ENCODE results near the gene PRKN.

The PRKN gene

DNA sequence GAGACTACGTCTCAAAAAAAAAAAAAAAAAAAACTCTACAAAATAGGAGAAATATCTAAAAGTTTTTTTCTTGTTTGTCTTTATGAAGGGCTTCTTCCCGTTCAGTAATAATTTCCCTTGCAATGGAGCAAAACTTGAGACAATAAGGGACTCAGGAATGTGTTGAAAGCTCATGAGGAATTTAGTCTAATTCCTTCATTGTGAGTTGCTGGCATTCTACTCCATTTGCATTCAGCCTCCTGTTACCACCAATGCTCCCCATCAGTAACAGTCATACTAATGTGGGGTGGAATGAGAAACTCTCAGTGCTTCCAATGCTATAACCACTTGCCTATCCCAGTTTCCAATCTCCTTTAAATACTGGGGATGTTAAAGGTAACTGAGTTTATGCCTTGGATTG, 877.0 kb downstream of the PRKN start:
- TF ChIP-seq, protein P1, sequence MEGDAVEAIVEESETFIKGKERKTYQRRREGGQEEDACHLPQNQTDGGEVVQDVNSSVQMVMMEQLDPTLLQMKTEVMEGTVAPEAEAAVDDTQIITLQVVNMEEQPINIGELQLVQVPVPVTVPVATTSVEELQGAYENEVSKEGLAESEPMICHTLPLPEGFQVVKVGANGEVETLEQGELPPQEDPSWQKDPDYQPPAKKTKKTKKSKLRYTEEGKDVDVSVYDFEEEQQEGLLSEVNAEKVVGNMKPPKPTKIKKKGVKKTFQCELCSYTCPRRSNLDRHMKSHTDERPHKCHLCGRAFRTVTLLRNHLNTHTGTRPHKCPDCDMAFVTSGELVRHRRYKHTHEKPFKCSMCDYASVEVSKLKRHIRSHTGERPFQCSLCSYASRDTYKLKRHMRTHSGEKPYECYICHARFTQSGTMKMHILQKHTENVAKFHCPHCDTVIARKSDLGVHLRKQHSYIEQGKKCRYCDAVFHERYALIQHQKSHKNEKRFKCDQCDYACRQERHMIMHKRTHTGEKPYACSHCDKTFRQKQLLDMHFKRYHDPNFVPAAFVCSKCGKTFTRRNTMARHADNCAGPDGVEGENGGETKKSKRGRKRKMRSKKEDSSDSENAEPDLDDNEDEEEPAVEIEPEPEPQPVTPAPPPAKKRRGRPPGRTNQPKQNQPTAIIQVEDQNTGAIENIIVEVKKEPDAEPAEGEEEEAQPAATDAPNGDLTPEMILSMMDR (IDR thresholded peaks at IDR 0.05; ENCODE audit: low read depth, low read length, missing control alignments) = no peak
- DNase-seq (ENCODE audit: low read depth) = no peak
- H3K4me3 ChIP-seq (ENCODE audit: low read depth, low read length) = no peak overlapping the region

DNA sequence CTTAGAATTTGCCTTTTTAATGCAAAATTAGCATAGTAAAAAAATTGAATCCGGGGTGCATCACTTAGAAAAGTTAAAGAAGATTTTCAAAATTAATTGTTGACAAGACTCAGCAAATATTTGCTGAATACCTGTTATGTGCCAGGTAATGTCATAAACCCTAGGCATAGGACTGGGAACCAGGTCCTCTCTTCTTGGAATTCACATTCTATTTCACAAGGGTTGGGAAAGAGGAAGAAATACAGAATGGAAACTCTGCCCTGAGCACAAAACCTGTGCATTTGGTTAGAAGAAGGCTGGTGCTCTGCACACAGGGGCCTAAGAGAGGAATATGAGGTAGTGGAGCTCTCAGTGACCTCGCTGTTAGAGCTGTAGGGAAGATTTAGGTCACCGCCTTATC, 879.9 kb downstream of the PRKN start:
- TF ChIP-seq, protein P1 (IDR thresholded peaks at IDR 0.05; ENCODE audit: low read depth, low read length, missing control alignments) = no peak
- DNase-seq (ENCODE audit: low read depth) = no peak
- no peak overlapping the region for H3K4me3 ChIP-seq (ENCODE audit: low read depth, low read length)

DNA sequence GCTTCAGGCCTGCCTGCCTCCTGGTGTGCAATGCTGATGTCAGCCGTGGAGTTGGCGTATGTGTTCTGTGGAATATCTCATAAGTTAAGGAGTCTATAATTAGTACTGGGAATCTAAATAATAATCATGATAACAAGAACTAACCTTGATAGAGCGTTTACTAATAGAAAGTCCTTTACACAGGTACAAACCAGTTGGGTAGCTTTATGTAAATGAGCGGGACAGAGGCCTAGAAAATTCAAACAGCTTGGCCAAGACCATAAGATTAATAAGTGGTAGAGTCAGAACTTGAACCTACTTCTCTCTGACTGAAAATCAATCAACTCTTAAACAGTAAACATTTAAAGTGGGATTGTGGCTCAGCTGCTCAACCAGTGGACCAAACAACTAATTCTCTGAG, 882.8 kb downstream of the PRKN start:
- DNase-seq (ENCODE audit: low read depth) = no peak
- no peak overlapping the region for H3K4me3 ChIP-seq (ENCODE audit: low read depth, low read length)
- TF ChIP-seq, protein P1 (IDR thresholded peaks at IDR 0.05; ENCODE audit: low read depth, low read length, missing control alignments) = no peak

DNA sequence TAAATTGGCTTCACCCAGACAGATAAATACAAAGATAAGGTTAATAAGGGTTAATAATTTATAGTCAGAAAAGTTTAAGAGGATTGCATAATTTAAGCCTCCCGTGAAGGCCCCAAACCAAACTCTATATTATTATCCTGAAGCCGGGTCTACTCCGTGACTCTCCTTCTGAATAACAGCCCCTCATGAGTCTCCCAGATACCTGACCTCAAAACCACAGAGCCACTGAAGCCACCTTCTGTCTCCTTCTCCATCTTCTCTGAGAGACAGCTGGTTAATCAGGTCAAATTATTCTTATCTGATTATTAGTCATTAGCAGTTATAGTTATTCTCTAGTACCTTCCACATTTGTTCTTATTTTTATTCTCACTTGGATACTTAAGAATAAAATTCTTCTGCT, 884.5 kb downstream of the PRKN start:
- no peak for DNase-seq (ENCODE audit: low read depth)
- H3K4me3 ChIP-seq (ENCODE audit: low read depth, low read length) = no peak overlapping the region
- TF ChIP-seq, protein P1 (IDR thresholded peaks at IDR 0.05; ENCODE audit: low read depth, low read length, missing control alignments) = no peak

DNA sequence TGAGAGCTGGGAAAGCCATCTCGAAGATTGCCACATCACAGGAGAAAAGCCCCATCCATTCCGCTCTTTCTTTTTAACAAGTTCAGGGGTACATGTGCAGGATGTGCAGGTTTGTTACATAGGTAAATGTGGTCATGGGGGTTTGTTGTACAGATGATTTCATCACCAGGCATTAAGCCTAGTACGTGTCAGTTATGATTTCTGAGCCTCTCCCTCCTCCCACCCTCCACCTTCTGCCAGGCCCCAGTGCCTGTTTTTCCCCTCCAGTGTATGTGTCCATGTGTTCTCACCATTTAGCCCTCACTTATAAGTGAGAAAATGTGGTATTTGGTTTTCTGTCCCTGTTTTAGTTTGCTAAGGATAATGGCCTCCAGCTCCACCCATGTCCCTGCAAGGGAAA, 887.2 kb downstream of the PRKN start:
- H3K4me3 ChIP-seq (ENCODE audit: low read depth, low read length) = no peak overlapping the region
- TF ChIP-seq, protein P1 (IDR thresholded peaks at IDR 0.05; ENCODE audit: low read depth, low read length, missing control alignments) = no peak
- DNase-seq (ENCODE audit: low read depth) = no peak

DNA sequence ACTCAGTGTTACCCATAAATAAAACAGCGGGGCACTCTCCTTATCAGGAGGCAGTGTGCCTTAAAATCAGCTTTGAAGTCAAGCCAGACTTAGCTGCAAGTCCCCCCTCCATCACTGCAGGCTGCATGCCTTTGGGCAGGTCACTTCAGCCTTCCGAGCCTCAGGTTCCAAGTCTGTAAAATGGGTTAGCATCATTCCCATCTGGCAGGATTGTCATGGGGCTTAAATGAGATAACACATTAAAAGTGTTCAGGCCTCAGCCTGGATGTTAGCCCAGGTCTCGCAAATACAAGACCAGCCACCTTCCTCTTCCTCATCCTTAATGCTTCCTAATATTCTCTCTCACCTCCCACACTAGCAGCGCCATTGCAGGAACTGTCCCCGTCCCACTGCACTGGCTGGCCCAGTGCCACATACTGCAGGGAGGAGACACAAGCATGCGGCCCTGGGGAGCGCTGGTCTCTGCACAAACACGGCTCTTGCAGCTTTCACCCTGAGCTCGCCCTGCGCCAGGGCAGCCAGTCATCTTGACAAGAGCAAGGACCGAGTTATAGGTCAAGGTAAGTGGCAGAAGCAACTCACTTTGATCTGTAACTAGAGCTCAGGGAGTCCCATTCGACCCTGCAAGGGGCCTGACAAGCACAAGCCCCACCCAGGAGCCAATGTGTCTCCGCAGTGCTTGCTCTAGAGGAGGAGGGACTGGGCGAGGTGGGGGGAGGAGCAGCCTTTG, 889.1 kb downstream of the PRKN start:
- no peak overlapping the region for H3K4me3 ChIP-seq (ENCODE audit: low read depth, low read length)
- no peak for DNase-seq (ENCODE audit: low read depth)
- TF ChIP-seq, protein P1 (IDR thresholded peaks at IDR 0.05; ENCODE audit: low read depth, low read length, missing control alignments) = no peak

DNA sequence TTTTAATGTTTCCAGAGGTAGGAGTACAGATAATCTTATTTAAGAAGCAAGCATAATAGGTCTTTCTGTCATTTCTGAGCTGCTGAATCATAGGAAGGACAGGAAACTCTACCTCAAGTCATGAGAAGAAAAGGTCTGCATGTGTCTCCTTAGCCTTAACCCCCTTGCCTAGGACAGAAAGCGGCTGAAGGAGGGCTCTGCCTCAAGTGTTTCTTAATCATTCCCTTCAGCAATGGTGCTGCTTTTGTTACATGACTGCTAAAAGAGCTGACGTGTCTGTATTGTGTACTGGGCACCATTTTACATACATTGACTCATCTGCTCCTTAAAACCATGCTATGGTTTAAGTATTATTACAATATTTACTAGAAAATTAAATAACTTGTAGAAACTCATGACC, 889.7 kb downstream of the PRKN start:
- no peak overlapping the region for H3K4me3 ChIP-seq (ENCODE audit: low read depth, low read length)
- TF ChIP-seq, protein P1 (IDR thresholded peaks at IDR 0.05; ENCODE audit: low read depth, low read length, missing control alignments) = no peak
- DNase-seq (ENCODE audit: low read depth) = no peak

Data from GM12864 (cell line).